GM18499 (cell line): Measurements from ENCODE around the gene TYW1B.
"Not testable (repeated sequence)": the region's sequence is repeated elsewhere in the genome, so short reads cannot be mapped to it uniquely, and the experiment has no call there.

ENCODE experiments used
- ATAC-seq: cut with Tn5 transposase; IDR thresholded peaks from one replicate; pipeline ENCODE4 v1.9.1; 2021; ENCODE audit warnings: moderate number of reproducible peaks; ENCODE audit not compliant: insufficient read depth, unreplicated experiment

Gene TYW1B

DNA sequence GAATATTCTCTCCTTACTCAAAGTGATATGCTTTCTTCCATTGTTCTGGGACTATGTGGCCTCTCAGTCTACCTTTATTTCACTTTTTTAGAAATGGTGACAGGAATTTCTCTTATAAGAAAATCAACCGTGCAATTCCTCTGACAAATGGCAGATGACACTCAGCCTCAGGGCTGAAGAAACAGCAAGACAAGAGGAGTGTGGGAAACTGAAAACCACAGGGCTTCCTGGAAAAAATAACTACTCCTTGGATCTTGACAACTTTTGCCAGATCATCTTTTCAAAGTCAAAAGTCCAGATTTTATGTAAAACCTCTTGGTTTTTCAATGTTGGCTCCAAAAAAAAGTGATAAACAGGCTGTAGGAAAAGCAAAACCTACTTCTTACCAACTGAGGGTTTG is 121.5 kb downstream of the TYW1B start:
- ATAC-seq, result no peak

DNA sequence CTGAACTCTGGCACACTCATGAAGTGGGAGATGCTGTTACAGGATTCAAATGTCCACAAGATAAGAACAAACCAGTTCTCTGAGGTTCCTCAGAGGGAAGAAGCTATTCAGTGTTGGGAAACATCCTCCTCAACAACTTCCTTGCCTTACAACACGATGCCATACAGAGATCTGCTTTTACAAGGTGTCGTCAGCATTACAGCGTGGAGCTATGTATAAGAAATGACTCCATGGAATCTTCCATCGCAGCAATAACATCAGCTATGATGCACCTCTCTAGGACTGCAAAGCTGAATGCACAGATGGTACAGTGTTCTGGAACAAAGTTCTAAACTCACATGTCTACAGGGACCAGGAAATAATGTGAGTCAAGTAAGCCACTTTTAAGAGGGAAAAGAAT is 122.3 kb downstream of the TYW1B start:
- not testable (repeated sequence) for ATAC-seq

DNA sequence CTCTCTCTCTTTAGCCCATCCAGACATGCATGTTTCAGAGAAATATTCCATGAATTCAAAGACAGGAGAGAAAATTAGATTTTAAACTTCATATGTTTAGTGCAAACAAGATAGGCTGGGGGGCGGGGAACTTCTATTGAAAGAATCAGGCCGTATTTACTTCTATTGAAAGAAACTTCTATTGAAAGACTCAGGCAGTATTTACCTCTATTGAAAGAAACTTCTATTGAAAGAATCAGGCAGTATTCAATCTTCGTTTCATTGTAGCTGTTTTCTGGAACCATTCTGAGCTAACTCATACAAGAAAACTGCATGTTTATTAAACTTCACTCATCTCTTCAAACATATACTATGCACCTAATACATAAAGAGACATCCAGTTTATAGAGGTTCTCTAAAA is 123.1 kb downstream of the TYW1B start:
- no peak for ATAC-seq

DNA sequence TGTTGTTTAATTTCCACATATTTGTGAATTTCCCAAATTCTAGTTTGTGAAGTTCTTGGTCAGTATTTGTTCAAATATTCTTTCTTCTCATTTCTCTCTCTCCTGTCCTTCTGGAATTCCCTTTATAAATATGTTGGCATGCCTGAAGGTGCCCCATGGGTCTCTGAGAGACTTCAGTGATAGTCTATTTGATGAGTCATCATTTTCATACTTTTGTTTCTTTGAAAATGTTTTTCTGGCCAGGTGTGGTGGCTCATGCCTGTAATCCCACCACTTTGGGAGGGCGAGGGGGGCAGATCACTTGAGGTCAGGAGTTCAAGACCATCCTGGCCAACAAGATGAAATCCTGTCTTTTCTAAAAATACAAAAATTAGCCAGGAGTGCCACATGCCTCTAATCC is 127.5 kb downstream of the TYW1B start:
- not testable (repeated sequence) for ATAC-seq

DNA sequence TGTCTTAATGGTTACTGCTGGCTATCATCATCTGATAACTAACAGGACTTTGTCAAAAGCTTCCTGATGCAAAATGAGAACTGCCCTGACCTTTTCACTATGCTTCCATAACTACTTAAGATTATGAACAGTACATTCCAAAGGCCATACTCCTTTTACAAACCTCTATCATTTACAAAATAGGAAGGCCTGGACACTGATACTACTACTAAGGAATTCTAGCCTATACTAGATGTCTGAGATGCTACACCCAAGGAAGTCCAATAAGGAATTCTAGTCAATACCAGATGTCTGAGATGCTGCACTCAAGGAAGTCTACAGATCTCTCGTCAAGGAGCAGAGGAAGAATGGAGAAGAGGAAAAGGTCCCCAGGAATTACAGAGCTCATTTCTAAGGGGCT is 130.9 kb downstream of the TYW1B start:
- not testable (repeated sequence) for ATAC-seq

DNA sequence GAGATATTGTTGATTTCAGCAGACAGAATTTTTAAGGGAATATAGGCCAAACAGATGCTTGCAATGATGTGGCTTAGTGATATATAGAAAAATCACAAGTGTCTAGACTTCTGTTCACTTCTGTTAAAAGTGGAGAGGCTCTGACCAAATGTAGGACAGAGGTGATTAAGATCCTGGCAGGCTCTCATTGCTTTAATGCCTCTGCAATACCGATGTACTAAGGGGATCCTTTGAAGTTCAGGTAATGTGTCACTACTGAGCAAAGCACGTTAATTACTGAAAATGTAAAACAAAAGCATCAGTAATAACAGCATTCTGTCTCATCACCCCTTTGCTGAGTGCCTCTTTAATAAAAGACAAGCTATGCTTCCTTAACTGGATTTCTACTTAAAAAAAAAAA is 131.4 kb downstream of the TYW1B start:
- ATAC-seq, result not testable (repeated sequence)

DNA sequence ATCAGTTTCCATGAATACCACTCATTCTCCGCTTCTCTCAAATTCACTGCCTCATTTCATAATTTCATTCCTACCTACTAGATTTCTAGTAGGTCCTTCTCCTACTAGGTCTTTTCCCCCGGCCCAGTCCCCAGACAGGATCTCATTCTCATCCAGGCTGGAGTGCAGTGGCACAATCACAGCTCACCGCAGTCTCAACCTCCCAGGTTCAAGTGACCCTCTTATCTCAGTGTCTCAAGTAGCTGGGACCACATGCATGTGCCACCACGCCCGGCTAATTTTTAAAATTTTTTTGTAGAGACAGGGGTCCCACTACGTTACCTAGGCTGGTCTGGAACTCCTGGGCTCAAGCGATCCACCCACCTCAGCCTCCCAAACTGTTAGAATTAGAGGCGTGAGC is 132.5 kb downstream of the TYW1B start:
- not testable (repeated sequence) for ATAC-seq

DNA sequence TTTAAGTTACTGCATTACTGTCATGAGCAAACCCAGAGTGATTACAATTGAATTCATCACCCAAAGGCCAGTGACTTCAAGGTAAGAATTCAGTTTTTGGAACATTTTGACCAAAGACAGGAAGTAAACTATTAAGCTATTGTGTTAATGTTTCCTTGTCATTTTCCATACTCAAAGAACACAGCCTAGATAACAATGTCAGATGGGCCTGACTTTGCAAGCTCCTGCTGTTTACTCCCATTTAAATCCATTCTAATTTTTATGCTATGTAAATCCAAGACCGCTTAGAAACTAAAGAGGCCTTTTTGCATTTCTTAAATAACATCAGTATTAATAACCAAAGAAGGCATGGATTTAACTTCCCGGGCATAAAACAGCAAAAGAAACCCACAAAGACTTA is 136.6 kb downstream of the TYW1B start:
- not testable (repeated sequence) for ATAC-seq

DNA sequence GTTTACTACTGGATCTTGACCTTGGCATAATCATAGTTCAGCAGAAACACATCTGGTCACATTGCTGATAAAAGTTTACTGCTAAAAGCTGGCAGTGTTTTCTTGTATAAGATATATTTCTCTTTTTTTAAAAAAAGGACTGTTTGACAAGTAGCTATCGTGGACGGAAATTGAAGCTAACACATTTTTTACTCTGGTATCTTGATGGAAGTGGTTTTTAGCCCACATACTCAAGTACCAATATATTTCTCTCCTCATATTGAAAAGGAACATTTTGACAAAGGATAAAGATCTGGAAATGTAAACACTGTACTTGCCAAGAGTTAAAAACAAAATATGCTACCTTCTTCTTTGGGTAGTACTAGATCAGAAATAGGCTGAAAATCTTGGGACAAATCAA is 137.8 kb downstream of the TYW1B start:
- not testable (repeated sequence) for ATAC-seq

DNA sequence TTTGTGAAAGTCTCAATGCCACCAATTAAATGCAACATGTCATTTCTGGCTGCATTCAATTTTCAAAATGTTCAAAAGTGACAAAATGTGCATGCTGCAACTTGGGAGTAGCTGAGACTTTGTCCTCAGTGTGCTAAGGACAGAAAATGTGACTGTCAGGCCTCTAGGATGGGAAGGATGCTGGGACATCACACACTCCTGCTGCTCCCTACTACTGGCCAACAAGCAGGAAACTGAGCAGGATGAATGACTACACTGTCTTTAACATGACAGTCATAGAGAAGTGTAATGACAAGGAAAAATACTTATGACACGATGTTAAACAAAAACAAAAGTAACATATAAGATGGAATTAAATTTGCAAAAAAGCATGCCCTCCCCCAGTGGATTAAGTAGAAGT is 138.7 kb downstream of the TYW1B start:
- not testable (repeated sequence) for ATAC-seq

DNA sequence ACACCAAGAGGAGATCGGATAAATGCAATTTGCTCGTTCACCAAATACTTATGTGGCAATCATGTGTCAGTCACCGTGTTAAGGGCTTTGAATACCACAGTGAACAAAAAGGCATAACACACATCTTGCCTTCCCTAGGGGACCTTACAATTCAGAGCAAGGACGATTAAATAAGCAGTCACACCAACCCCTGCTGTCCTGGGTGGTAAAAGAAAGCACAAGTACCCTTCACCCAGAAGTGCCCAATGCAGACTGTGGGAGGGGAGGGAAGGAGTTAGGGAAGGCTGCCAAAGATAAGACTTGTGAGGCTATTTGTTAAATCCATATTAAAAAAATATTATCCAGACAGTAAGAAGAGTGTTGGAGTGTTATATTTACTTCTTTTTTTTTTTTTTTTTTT is 146.8 kb downstream of the TYW1B start:
- not testable (repeated sequence) for ATAC-seq

DNA sequence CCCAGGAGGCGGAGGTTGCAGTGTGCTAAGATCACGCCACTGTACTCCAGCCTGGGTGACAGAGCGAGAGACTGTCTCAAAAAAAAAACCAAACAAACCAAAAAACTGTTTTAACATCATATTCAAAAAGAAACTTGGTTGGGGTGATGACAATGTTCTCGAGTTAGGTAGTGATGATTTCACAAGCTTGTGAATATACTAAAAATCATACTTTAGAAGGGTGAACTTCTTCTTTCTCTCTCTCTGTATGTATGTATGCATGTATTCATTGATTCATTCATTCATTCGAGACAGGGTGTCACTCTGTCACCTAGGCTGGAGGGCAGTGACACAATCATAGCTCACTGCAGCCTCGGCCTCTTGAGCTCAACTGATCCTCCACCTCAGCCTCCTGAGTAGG is 151.1 kb downstream of the TYW1B start:
- ATAC-seq, result not testable (repeated sequence)

DNA sequence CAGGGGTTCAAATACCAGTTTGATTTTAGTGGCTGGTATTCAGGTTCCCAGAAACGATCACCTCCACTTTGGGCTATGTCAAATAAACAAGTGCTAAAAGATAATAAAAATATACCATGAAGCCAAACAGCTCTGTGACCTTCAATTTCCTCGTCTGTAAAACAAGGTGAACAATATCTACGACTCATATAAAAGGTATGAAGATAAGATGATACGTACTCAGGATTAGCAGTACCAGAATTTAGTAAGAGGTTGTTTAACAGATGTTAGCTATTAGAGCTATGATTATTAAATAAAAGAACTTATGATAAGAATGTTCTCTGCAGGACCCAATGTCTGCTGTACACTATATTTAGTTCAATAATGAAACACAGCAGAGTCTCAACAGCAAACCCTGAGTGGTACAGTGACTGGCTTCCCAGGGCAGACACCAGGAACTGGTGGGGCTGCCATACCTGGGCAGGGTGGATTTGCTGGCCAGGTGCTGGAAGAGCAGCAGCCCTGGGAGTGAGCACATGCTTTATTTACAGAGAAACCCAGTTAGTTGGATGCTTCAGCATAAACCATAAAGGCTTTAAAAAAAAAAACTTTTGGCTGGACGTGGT is 151.8 kb downstream of the TYW1B start:
- ATAC-seq, result not testable (repeated sequence)

DNA sequence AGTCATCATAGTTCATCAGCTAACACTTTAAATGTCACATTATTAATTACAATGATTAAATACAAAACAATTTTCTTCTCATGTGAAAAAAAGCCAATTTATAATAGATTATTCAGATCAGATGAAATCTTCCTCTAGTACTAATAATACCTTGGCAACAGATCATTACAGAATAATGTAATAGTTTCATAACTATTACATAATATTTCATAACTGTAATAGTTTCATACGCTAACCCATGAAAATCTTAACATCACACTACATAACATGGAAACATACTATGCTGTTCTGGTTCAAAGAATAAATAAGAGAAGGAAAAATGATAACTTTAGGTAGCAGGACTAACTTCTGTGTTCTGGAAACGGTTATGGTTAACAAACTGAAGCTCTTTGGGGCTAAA is 152.3 kb downstream of the TYW1B start:
- not testable (repeated sequence) for ATAC-seq

DNA sequence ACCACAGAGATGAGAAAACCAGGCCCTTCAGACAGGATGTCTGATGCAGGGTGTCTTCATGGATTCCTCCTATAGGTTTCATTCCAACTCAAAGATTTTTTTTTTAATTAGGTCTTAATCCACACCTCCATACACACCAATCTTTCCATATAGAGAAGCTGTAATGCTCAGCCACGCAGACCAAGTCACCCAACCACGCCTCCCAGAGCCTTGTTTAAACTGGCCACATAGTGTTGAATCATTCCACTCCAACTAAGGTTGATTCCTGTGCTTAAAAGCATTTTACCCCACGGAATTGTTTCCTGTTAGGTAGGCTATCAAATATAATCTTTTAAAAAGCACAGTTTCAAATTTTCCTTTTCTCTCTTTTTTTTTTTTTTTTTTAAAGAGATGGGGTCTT is 153.6 kb downstream of the TYW1B start:
- no peak for ATAC-seq

DNA sequence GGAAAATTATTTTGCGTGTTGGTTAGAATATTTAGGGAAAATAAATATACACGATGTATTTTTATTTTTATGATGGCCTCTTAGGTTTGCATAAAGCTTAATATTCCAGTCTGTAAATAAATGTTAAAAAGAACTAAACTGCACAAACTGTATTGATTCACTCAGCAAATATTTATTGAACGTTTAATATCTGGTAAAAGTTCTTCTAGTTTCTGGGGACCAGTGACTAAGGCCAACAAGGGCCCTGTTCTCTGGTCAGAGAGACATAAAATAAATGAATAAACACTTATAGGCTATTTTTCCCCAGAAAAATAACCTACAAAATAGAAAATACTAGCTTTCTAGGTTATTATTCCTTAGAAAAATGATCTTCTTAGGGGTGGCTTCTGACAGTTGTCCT is 157.2 kb downstream of the TYW1B start:
- ATAC-seq, result not testable (repeated sequence)

DNA sequence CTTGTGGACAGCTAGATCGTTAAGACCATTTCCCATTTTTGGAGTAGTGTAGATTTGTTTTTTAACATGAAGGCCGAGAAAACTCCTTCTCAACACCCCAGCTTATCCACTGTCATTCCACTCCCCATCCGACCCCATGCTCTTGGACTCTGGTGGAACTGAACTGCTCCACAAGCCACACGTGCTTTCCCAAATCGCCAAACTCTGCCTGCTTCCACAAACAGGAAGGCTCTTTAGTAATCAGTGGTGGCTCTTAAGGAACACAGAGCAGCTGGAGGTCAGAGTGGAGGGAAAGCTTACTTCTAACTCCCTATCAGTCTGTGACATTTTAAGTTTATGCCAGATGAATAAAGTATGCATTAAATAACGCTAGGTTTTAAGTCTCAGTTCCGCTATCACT is 159.6 kb downstream of the TYW1B start:
- ATAC-seq, result not testable (repeated sequence)

DNA sequence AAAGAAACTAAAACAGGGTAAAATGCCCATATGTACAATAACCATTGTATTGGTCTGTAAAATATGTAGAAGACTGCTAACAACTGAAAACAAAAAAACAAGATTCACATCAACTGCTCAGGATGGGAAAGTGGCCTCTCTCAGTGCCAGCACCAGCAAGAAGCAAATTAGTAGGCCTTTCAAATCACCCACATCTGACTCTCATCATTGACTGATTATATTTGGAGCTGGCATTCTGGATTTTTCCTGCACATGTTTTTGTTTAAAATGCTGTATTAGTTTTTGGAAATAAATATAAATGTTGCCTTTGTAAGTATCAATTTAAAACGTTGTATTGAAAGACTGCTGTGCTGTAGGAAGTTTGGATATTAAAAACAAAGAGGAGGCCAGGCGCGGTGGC is 161.0 kb downstream of the TYW1B start:
- ATAC-seq, result not testable (repeated sequence)

DNA sequence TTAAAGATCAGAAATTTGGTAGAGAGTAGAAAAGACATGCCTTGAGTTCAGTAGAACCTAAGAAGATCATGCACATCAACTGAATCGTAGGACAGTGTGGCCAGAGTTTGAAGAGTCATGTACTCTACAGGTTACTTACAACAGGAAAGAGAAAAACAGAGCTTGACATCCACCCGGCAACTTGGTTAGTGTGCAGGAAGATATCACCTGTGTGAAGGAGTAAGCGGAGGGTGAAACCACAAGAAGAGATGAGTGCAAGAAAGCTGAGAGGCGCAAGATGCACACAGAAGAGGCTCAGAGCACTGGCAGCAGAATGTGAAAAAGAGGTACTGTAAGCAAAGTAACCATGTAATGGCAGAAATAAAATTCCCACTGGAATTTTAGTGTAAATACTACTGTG is 179.4 kb downstream of the TYW1B start:
- not testable (repeated sequence) for ATAC-seq

DNA sequence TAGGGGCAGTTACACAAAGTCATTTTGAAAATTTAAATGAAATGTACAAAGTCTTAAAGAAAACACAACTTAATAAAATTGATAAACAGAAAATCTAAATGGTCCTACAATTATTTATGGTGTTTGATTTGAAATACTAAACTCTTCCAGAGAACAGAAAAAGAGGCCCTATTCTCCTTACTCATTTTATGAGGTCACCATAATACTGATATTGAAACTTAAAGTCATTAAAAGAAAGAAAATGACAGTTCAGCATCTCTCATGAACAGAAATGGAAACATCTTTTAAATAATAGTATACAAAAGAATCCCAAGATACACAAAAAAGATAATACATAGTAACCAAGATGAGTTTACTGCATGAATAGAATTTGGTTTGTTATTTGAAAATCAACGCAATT is 184.3 kb downstream of the TYW1B start:
- not testable (repeated sequence) for ATAC-seq

DNA sequence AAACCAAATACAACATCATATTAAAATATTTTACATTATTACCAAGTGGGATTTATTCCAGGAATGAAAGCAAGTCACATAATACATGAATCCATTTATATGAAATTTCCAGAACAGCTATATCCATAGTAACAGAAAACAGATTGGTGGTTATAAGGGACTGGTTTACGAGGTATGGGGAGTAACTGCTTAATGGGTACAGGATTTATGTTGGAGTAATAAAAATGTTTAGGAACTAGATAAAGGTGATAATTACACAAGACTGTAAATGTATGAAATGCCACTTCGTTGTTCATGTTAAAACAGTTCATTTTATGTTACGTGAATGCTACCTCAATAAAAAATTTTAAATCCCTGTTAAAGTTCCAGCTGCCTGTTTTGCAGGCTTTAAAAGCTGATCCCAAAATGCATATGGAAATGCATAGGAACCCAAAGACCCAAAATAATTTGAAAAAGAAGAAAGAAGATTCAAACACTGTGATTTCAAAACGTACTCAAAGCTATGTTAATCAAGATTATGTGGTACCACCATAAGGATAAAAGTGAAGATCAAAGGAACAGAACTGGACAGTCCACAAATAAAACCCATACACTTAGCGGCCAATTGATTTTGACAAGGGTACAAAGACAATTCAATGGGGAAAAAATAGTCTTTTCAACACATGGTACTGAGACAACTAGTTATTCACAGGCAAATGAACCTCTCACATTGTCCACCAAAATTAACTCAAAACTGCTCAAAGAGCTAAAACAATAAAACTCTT is 186.3 kb downstream of the TYW1B start:
- ATAC-seq, result not testable (repeated sequence)

DNA sequence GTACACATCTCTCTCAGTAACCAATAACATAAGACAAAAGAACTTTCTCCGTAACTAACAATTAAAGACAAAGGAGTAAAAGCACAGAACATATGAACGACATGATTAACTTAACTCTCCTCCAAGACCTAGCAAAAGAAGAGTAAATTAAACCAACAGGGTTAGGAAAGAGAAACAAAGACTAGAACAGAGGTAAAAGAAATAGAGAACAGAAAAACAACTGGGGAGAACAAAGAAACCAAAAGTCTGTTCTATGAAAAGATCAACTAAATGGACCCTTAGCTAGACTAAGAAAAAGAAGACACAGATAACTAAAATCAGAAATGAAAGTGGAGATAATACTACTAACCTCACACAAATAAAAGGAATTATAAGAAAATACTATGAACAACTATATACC is 187.3 kb downstream of the TYW1B start:
- ATAC-seq, result not testable (repeated sequence)
